ENCODE data around the gene LSM7. TPM values are rescaled to one million over a fixed set of nuclear protein-coding genes. Genes with fewer than 3 reads are reported as not detected.

Gene LSM7
- total and polyA plus RNA-seq, 7 experiments from 2014 or later, result 79.4 to 182 (median 103) TPM

GRCh38 chr19:2338055-2338615 is 9.7 kb upstream of the LSM7 start:
- no peak overlapping the region for H3K27ac ChIP-seq (ENCODE audit: low read depth, low read length)
- Mint-ChIP-seq H3K4me1 (peaks cover 12 to 23% (median 17%) of the 10 kb centered on the region in 7 donors), H3K27me3 (no peaks in the 10 kb centered on the region), H3K9me3 (peaks cover 0 to 10% (median 0%) of the 10 kb centered on the region in 11 donors), H3K4me3 (no peak overlapping the region), H3K36me3 (peaks cover 0 to 15% (median 5%) of the 10 kb centered on the region in 5 donors), H3K27ac (no peak overlapping the region)
- H3K4me3 ChIP-seq (ENCODE audit: low read length), result no peak overlapping the region
- peaks cover 0 to 49% (median 0%) of the 10 kb centered on the region in 3 experiments for H3K36me3 ChIP-seq (ENCODE audit: control insufficient read depth in 2 of 3, insufficient read depth in 3 of 3, low read length in 3 of 3)
- intact Hi-C loops (cut with micrococcal nuclease), result no loop called here
- no peaks in the 10 kb centered on the region for H3K9me3 ChIP-seq (ENCODE audit: control insufficient read depth in 2 of 3, low read length in 3 of 3)
- H3K4me1 ChIP-seq (ENCODE audit: control insufficient read depth in 2 of 2, insufficient read depth in 2 of 2, low read length in 2 of 2), result peaks cover 0 to 9% of the 10 kb centered on the region in 2 donors
- CTCF ChIA-PET, result interaction anchor here (1.0 kb wide), 1 partner anchor 10 kb away, joined by 3 read pairs; no protein-coding TSS in a partner anchor
- no peak for ATAC-seq
- POLR2A ChIA-PET, result interaction anchor here (0.5 to 0.7 kb wide), 2 partner anchors 1059 to 1317 kb away, joined by 3 read pairs; partner anchors contain the start of gene RNU6-2
- H3K27me3 ChIP-seq (ENCODE audit: control insufficient read depth in 2 of 2, insufficient read depth in 2 of 2, low read length in 2 of 2), result no peaks in the 10 kb centered on the region
- DNase-seq, result no peak

GRCh38 chr19:2337329-2337707 is 8.9 kb upstream of the LSM7 start:
- ATAC-seq (no peak), DNase-seq (no peak)
- Histone ChIP-seq H3K4me1 (ENCODE audit: control insufficient read depth in 2 of 2, insufficient read depth in 2 of 2, low read length in 2 of 2) (peaks cover 0 to 17% of the 10 kb centered on the region in 2 donors), H3K9me3 (ENCODE audit: control insufficient read depth in 2 of 3, low read length in 3 of 3) (no peaks in the 10 kb centered on the region), H3K27ac (ENCODE audit: low read depth, low read length) (no peak overlapping the region), H3K36me3 (ENCODE audit: control insufficient read depth in 2 of 3, insufficient read depth in 3 of 3, low read length in 3 of 3) (peaks cover 0 to 49% (median 0%) of the 10 kb centered on the region in 3 experiments), H3K27me3 (ENCODE audit: control insufficient read depth in 2 of 2, insufficient read depth in 2 of 2, low read length in 2 of 2) (no peaks in the 10 kb centered on the region), H3K4me3 (ENCODE audit: low read length) (no peak overlapping the region)
- intact Hi-C loops (cut with micrococcal nuclease), result no loop called here
- ChIA-PET CTCF (no interaction called here), POLR2A (interaction anchor here (0.7 kb wide), 1 partner anchor 1058 kb away, joined by 3 read pairs; no protein-coding TSS in a partner anchor)
- H3K9me3 Mint-ChIP-seq, result peaks cover 0 to 10% (median 0%) of the 10 kb centered on the region in 11 donors
- peaks cover 0 to 15% (median 5%) of the 10 kb centered on the region in 5 donors for H3K36me3 Mint-ChIP-seq
- H3K27me3 Mint-ChIP-seq, result no peaks in the 10 kb centered on the region
- H3K4me1 Mint-ChIP-seq, result peaks cover 15 to 28% (median 17%) of the 10 kb centered on the region in 7 donors
- H3K4me3 Mint-ChIP-seq, result no peak overlapping the region
- H3K27ac Mint-ChIP-seq, result peak overlapping the region in 1 of 9 donors; percentile 46

- Histone ChIP-seq H3K27ac (ENCODE audit: low read depth, low read length) (no peak overlapping the region), H3K4me3 (ENCODE audit: low read length) (no peak overlapping the region), H3K9me3 (ENCODE audit: control insufficient read depth in 2 of 3, low read length in 3 of 3) (no peaks in the 10 kb centered on the region), H3K36me3 (ENCODE audit: control insufficient read depth in 2 of 3, insufficient read depth in 3 of 3, low read length in 3 of 3) (peaks cover 0 to 48% (median 0%) of the 10 kb centered on the region in 3 experiments), H3K4me1 (ENCODE audit: control insufficient read depth in 2 of 2, insufficient read depth in 2 of 2, low read length in 2 of 2) (peaks cover 0 to 23% of the 10 kb centered on the region in 2 donors), H3K27me3 (ENCODE audit: control insufficient read depth in 2 of 2, insufficient read depth in 2 of 2, low read length in 2 of 2) (no peaks in the 10 kb centered on the region)
- Mint-ChIP-seq H3K27me3 (no peaks in the 10 kb centered on the region), H3K4me1 (peaks cover 17 to 33% (median 21%) of the 10 kb centered on the region in 7 donors), H3K4me3 (no peak overlapping the region), H3K9me3 (peaks cover 0 to 10% (median 0%) of the 10 kb centered on the region in 11 donors), H3K27ac (peak overlapping the region in 6 of 9 donors; percentile 0 to 64 (median 42)), H3K36me3 (peaks cover 0 to 15% (median 5%) of the 10 kb centered on the region in 5 donors)
- no peak for ATAC-seq
- no peak for DNase-seq
- intact Hi-C loops (cut with micrococcal nuclease), result no loop called here
- POLR2A ChIA-PET, result no interaction called here
- CTCF ChIA-PET, result no interaction called here
These were observed 8.3 kb upstream of the LSM7 start for GRCh38 chr19:2336528-2337328.

GRCh38 chr19:2335848-2336247 is 7.5 kb upstream of the LSM7 start:
- ATAC-seq (no peak), DNase-seq (no peak)
- Histone ChIP-seq H3K36me3 (ENCODE audit: control insufficient read depth in 2 of 3, insufficient read depth in 3 of 3, low read length in 3 of 3) (peaks cover 0 to 39% (median 0%) of the 10 kb centered on the region in 3 experiments), H3K4me1 (ENCODE audit: control insufficient read depth in 2 of 2, insufficient read depth in 2 of 2, low read length in 2 of 2) (peaks cover 0 to 29% of the 10 kb centered on the region in 2 donors), H3K9me3 (ENCODE audit: control insufficient read depth in 2 of 3, low read length in 3 of 3) (no peaks in the 10 kb centered on the region), H3K27me3 (ENCODE audit: control insufficient read depth in 2 of 2, insufficient read depth in 2 of 2, low read length in 2 of 2) (no peaks in the 10 kb centered on the region), H3K4me3 (ENCODE audit: low read length) (no peak overlapping the region), H3K27ac (ENCODE audit: low read depth, low read length) (no peak overlapping the region)
- Mint-ChIP-seq H3K9me3 (peaks cover 0 to 10% (median 0%) of the 10 kb centered on the region in 11 donors), H3K4me3 (peak overlapping the region in 2 of 10 donors; percentile 12 to 41), H3K27ac (peak overlapping the region in 8 of 9 donors; percentile 0 to 79 (median 63)), H3K36me3 (peaks cover 0 to 15% (median 5%) of the 10 kb centered on the region in 5 donors), H3K4me1 (peaks cover 17 to 42% (median 30%) of the 10 kb centered on the region in 7 donors), H3K27me3 (no peaks in the 10 kb centered on the region)
- ChIA-PET CTCF (no interaction called here), POLR2A (no interaction called here)
- intact Hi-C loops (cut with micrococcal nuclease), result no loop called here

- Mint-ChIP-seq H3K4me3 (peak overlapping the region in 1 of 10 donors; percentile 41), H3K4me1 (peaks cover 22 to 48% (median 34%) of the 10 kb centered on the region in 7 donors), H3K9me3 (peaks cover 0 to 10% (median 0%) of the 10 kb centered on the region in 11 donors), H3K27ac (peak overlapping the region in 8 of 9 donors; percentile 0 to 79 (median 63)), H3K27me3 (no peaks in the 10 kb centered on the region), H3K36me3 (peaks cover 0 to 15% (median 5%) of the 10 kb centered on the region in 5 donors)
- Histone ChIP-seq H3K27ac (ENCODE audit: low read depth, low read length) (no peak overlapping the region), H3K36me3 (ENCODE audit: control insufficient read depth in 2 of 3, insufficient read depth in 3 of 3, low read length in 3 of 3) (peaks cover 0 to 32% (median 0%) of the 10 kb centered on the region in 3 experiments), H3K4me1 (ENCODE audit: control insufficient read depth in 2 of 2, insufficient read depth in 2 of 2, low read length in 2 of 2) (peaks cover 0 to 33% of the 10 kb centered on the region in 2 donors), H3K9me3 (ENCODE audit: control insufficient read depth in 2 of 3, low read length in 3 of 3) (no peaks in the 10 kb centered on the region), H3K4me3 (ENCODE audit: low read length) (no peak overlapping the region), H3K27me3 (ENCODE audit: control insufficient read depth in 2 of 2, insufficient read depth in 2 of 2, low read length in 2 of 2) (no peaks in the 10 kb centered on the region)
- intact Hi-C loops (cut with micrococcal nuclease), result loop anchor here in 1 of 2 donors (5.0 kb wide), 1 partner anchor 57 kb away; no protein-coding TSS in a partner anchor
- CTCF ChIA-PET, result interaction anchor here (0.5 kb wide), 1 partner anchor 137 kb away, joined by 4 read pairs; no protein-coding TSS in a partner anchor
- ATAC-seq (no peak), DNase-seq (peak in 4 of 9 donors; percentile 25 to 33 (median 26))
- POLR2A ChIA-PET, result interaction anchor here (0.7 to 1.0 kb wide), 2 partner anchors 32 to 141 kb away, joined by 3 to 4 read pairs; partner anchors contain the start of gene GADD45B
These were observed 6.8 kb upstream of the LSM7 start for GRCh38 chr19:2334986-2335846.
